Gastroesophageal sphincter (tissue), 4 donors: Measurements from ENCODE around the gene ARRDC4. TPM values are rescaled to one million over a fixed set of nuclear protein-coding genes. Genes with fewer than 3 reads are reported as not detected.

Experiments used
- ATAC-seq: fragments of 150-250 bp; one replicate; pipeline ENCODE4 v1.9.1; 2016; ENCODE audit warnings: mild to moderate bottlenecking, moderate library complexity
- H3K27ac ChIP-seq, 4 donors: fragments of 200-600 bp; sonication (generic) in 3 of 4; 1 replicate in 3 of 4; 2 replicates in 1 of 4; pipeline ENCODE4 v1.5.1; 2016 to 2019
- H3K27me3 ChIP-seq: fragments of 200-600 bp; sonication (generic); one replicate; pipeline ENCODE4 v1.5.1; 2019
- H3K36me3 ChIP-seq, 2 donors: fragments of 200-600 bp; sonication (generic); one replicate each; pipeline ENCODE4 v1.5.1; 2019; ENCODE audit warnings: control low read depth in 1 of 2
- H3K4me1 ChIP-seq, 3 donors: fragments of 200-600 bp; sonication (generic); 1 replicate in 2 of 3; 2 replicates in 1 of 3; pipeline ENCODE4 v1.5.1; 2016 to 2019; ENCODE audit warnings: control low read depth in 2 of 3
- H3K4me3 ChIP-seq, 2 donors: fragments of 200-600 bp; sonication (generic); one replicate each; pipeline ENCODE4 v1.5.1; 2019; ENCODE audit warnings: mild to moderate bottlenecking in 1 of 2, moderate library complexity in 1 of 2
- H3K9me3 ChIP-seq, 3 donors: fragments of 200-600 bp; sonication (generic); one replicate each; pipeline ENCODE4 v1.5.1; 2017 to 2019; ENCODE audit warnings: control low read depth in 2 of 3
- EP300 ChIP-seq: sonication (generic); formaldehyde crosslinking; IDR thresholded peaks from one replicate; pipeline ENCODE4 v1.6.1; 2017; ENCODE audit warnings: antibody characterized with exemption, mild to moderate bottlenecking
- POLR2A ChIP-seq, 2 donors: fragments of 450-650 bp; IDR thresholded peaks; one replicate each; pipeline ENCODE4 v1.6.1; 2017; ENCODE audit warnings: antibody characterized with exemption in 2 of 2, mild to moderate bottlenecking in 2 of 2, moderate library complexity in 1 of 2
- POLR2AphosphoS5 ChIP-seq: sonication (generic); formaldehyde crosslinking; IDR thresholded peaks from one replicate; pipeline ENCODE4 v1.6.1; 2017; ENCODE audit warnings: antibody characterized with exemption
- WGBS, 2 donors: methylation state at CpG; one replicate each; pipeline ENCODE4 v1.1.5; 2018; ENCODE audit warnings: low coverage in 1 of 2; 5-methylcytosine and 5-hydroxymethylcytosine counted together
- total RNA-seq, 4 donors: library from RNA; depleted of rRNA; stranded (reverse); fragments of >200 nt; gene quantifications; one replicate each; pipeline ENCODE4 v1.1.0, GENCODE V29; 2016
- TF ChIP-seq, protein P1 (sequence below), 4 experiments: fragments of 200-600 bp in 2 of 4; fragments of 450-650 bp in 2 of 4; sonication (generic) in 1 of 4; IDR thresholded peaks; one replicate each; pipeline ENCODE4 v1.5.1; 2017 to 2019; ENCODE audit warnings: antibody characterized with exemption in 4 of 4, mild to moderate bottlenecking in 2 of 4, moderate library complexity in 2 of 4

Gene ARRDC4
- 100 to 1,000 TPM in 3 of 4 donors, 10 to 100 TPM in 1; 49.5 to 176 (median 116) TPM for total RNA-seq

GRCh38 chr15:97960364-97961066 is at the start of gene ARRDC4:
ARRDC4 (plus strand) TSS chr15:97960703; CDS start chr15:97960862, 159 bp downstream.
- Histone ChIP-seq H3K27me3 (no peaks in the 10 kb centered on the region), H3K36me3 (no peaks in the 10 kb centered on the region), H3K9me3 (no peaks in the 10 kb centered on the region), H3K4me1 (peaks cover 0 to 50% (median 0%) of the 10 kb centered on the region in 3 donors), H3K4me3 (peak within 1 kb of the TSS; percentile 88 to 98), H3K27ac (peak within 1 kb of the TSS; percentile 92 to 99 (median 98))
- peak; percentile 98 for ATAC-seq
- TF ChIP-seq POLR2A (IDR thresholded peaks at IDR 0.05) (peak; percentile 90 to 93), EP300 (no peak), POLR2AphosphoS5 (peak; percentile 83)
- whole genome bisulfite sequencing, 2 donors: 0% methylated on average over 4 of the region's 69 CpGs; no CpG with 5 or more reads in 1 of the 2 donors

DNA sequence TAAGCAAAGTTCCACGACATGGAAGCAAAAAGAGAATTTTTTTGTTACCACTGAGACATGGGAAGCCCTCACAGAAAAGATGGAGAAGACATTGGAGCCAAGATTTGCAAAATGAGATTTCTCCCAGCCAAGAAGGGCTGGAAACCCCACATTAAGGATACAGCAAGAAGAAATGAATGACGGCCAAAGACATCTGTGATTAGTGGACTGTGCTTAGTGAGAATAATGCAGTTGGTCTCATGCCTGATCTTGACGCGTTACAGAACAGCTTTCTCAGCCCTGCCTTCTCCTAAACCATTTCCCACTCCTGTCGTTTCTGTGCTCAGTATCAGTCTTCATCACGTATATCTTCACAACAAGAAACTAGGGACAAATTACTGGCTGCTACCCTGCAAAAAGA is 45.8 kb upstream of the ARRDC4 start:
- Histone ChIP-seq H3K4me1 (no peaks in the 10 kb centered on the region), H3K9me3 (no peaks in the 10 kb centered on the region), H3K36me3 (no peaks in the 10 kb centered on the region), H3K27me3 (no peaks in the 10 kb centered on the region), H3K27ac (no peak overlapping the region), H3K4me3 (no peak overlapping the region)
- no peak for ATAC-seq
- TF ChIP-seq POLR2A (IDR thresholded peaks at IDR 0.05): no peak
- TF ChIP-seq POLR2AphosphoS5: no peak
- TF ChIP-seq, protein P1, sequence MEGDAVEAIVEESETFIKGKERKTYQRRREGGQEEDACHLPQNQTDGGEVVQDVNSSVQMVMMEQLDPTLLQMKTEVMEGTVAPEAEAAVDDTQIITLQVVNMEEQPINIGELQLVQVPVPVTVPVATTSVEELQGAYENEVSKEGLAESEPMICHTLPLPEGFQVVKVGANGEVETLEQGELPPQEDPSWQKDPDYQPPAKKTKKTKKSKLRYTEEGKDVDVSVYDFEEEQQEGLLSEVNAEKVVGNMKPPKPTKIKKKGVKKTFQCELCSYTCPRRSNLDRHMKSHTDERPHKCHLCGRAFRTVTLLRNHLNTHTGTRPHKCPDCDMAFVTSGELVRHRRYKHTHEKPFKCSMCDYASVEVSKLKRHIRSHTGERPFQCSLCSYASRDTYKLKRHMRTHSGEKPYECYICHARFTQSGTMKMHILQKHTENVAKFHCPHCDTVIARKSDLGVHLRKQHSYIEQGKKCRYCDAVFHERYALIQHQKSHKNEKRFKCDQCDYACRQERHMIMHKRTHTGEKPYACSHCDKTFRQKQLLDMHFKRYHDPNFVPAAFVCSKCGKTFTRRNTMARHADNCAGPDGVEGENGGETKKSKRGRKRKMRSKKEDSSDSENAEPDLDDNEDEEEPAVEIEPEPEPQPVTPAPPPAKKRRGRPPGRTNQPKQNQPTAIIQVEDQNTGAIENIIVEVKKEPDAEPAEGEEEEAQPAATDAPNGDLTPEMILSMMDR (IDR thresholded peaks at IDR 0.05): no peak
- no peak for TF ChIP-seq EP300
- WGBS, 2 donors: 45 to 61% methylated on average over 6 of the region's 6 CpGs

DNA sequence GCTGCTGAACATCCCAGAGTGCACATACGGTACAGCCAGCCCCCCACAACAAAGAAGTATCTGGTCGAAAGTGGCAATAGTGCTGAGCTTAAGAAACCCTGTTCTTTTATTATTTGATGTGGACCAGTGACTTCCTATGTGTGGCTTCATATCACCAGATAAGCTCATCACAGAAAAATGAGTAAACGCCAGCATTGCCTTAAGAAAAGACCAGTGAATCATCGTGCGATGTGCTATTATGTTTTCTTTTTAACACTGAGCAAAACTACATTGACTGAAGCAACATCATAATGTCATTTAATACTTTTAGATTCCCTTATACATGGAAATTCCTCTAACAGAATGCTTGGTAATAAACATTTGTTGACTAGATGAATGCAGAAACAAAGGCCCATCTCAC is 45.2 kb upstream of the ARRDC4 start:
- no peak for ATAC-seq
- no peak for TF ChIP-seq POLR2AphosphoS5
- TF ChIP-seq POLR2A (IDR thresholded peaks at IDR 0.05): no peak
- TF ChIP-seq, protein P1 (IDR thresholded peaks at IDR 0.05): no peak
- no peak for TF ChIP-seq EP300
- H3K27ac ChIP-seq: no peak overlapping the region
- H3K4me1 ChIP-seq: no peaks in the 10 kb centered on the region
- WGBS, 2 donors: 77 to 98% methylated on average over 4 to 5 of the region's 5 CpGs
- no peaks in the 10 kb centered on the region for H3K36me3 ChIP-seq
- no peaks in the 10 kb centered on the region for H3K27me3 ChIP-seq
- H3K4me3 ChIP-seq: no peak overlapping the region
- no peaks in the 10 kb centered on the region for H3K9me3 ChIP-seq

DNA sequence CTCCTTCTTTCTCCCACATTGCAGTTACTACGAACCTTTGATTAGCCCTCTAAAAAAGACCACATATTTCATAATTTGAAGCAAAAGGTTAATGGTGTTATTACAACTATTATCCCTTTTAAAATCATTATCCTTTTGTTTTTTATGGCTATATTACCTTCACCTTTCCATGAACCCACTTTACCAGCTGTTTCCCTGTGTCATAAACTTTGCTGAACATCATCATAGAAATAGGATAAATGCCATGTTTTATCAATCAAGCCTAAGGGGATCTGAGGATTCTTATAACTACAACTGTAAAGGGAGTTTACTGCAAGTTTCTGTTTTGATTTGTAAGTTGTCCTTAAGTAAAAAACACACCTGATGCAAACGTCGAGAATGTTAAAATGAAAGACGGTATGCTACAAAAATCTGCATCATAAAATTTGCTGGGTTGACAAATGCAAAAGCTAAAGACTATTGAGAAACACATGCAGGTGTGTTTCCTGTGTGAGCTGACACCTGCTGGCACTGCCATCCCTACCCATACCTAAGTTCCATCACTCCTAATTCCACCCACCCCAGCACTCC is 39.1 kb upstream of the ARRDC4 start:
- Histone ChIP-seq H3K27ac (no peak overlapping the region), H3K4me1 (no peaks in the 10 kb centered on the region), H3K9me3 (peaks cover 0 to 7% (median 0%) of the 10 kb centered on the region in 3 donors), H3K27me3 (no peaks in the 10 kb centered on the region), H3K36me3 (no peaks in the 10 kb centered on the region), H3K4me3 (no peak overlapping the region)
- TF ChIP-seq EP300 (no peak), POLR2A (IDR thresholded peaks at IDR 0.05) (no peak), POLR2AphosphoS5 (no peak)
- TF ChIP-seq, protein P1 (IDR thresholded peaks at IDR 0.05): no peak
- 82 to 87% methylated on average over 4 of the region's 4 CpGs for WGBS, 2 donors
- ATAC-seq: no peak

DNA sequence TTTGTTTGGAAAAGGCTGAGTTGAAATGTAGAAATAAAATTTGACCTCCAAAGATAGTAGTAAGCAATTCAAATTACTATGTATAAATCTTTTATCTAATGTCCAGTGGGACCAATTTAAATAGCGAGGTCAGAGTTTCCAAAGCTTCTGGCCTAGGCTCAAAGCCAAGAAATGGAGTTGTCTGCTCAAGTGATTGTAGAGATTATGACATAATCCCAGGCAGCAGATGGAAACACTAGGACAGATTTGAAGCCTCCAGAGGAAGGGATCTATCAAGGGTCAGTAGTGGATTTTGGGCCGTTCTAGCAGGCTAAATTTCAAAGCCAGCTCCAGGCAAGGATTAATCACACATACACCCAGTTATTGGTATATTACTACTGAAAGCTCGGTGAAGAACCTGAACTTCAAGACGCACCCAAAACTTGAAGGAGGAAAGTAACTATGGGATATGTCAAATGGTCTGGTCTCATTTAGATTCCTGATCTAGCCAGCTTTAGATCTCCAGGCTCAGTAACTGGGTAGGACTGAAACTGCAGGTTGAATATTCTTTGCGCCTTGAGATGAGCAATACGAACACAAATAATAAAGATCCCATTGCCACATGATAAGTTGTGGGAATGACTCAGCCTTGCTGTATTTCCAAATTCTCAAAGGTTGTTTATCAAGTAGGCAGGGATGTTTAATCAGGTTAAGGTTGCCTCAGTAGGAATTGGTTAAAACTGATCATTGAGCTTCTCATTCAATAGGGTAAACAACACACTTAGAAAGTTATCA is 30.9 kb upstream of the ARRDC4 start:
- Histone ChIP-seq H3K9me3 (peaks cover 0 to 11% (median 0%) of the 10 kb centered on the region in 3 donors), H3K36me3 (no peaks in the 10 kb centered on the region), H3K4me3 (no peak overlapping the region), H3K27me3 (no peaks in the 10 kb centered on the region), H3K27ac (no peak overlapping the region), H3K4me1 (no peaks in the 10 kb centered on the region)
- ATAC-seq: no peak
- WGBS, 2 donors: 76 to 77% methylated on average over 5 to 6 of the region's 6 CpGs
- no peak for TF ChIP-seq POLR2AphosphoS5
